Hepatocyte (in vitro differentiated cells): Measurements from ENCODE around the gene MACC1.

Source experiments
- CTCF ChIP-seq: fragments of 200-600 bp; sonication (generic); IDR thresholded peaks from 2 replicates; pipeline ENCODE4 v1.5.1; 2016; ENCODE audit warnings: antibody characterized with exemption, mild to moderate bottlenecking; ENCODE audit not compliant: poor library complexity
- EZH2 ChIP-seq: fragments of 200-600 bp; sonication (generic); IDR thresholded peaks from 2 replicates; pipeline ENCODE4 v1.6.1; 2016; ENCODE audit warnings: antibody characterized with exemption, mild to moderate bottlenecking, borderline replicate concordance

GRCh38 chr7:20104696-20105095 is 112.5 kb downstream of the MACC1 start:
- TF ChIP-seq CTCF = no peak
- TF ChIP-seq EZH2 = no peak
